ENCODE data around the gene KDM5B.

KDM5B gene

GRCh38 chr1:202682477-202682876, 125.7 kb downstream of the KDM5B start:
- no peak for DNase-seq

GRCh38 chr1:202681736-202682420, 126.3 kb downstream of the KDM5B start:
- DNase-seq, result no peak

- no peak for DNase-seq
Measured at GRCh38 chr1:202680586-202681352, 127.5 kb downstream of the KDM5B start.

GRCh38 chr1:202679406-202680177, 128.6 kb downstream of the KDM5B start:
- no peak for DNase-seq

GRCh38 chr1:202677433-202677832, 130.8 kb downstream of the KDM5B start:
- no peak for DNase-seq

Measured in activated CD4-positive, alpha-beta T cell treated with anti-CD3 and anti-CD28 coated beads, Interleukin-2, amount 50 U/mL, for 4 hours (primary cell).